ENCODE measurements around the gene C4orf36. TPM values are rescaled to one million over a fixed set of nuclear protein-coding genes. Genes with fewer than 3 reads are reported as not detected.

C4orf36 gene
- total RNA-seq, 6 experiments from 2014 or later, result 0.66 TPM; not detected in 5

DNA sequence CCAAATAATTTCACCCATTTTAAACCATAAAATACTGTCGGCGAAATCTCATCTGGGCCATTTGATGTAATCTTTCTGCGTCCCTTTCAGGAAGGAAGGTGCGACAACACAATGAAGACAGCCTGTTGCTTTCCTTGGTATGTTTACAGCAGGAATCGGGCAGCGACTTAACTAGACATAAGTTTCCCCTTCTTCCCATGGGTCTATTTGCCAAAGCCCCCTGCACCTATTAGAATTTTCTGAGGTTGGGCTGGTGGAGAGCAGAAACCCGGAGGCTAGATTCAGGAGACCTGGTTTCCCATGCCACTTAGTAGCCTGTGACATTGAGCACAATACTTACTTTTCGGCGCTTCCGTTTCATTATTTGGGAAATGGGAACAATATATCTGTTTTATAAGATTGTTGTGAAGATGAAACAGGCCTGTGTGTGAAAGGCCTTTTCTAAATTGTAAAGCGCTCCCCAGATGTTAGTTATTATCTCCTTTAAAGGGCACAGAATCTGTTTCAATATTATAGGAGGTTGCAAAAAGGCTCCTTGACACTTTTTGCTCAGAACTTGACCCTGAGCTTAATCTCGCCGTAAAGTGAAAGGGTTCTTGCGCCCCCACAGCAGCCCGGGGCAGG is 42.0 kb upstream of the C4orf36 start:
- Histone ChIP-seq H3K27me3 (no peaks in the 10 kb centered on the region), H3K4me1 (peaks cover 0 to 33% (median 12%) of the 10 kb centered on the region in 4 donors), H3K9me3 (no peaks in the 10 kb centered on the region), H3K27ac (peak overlapping the region; percentile 97 to 98 (median 98)), H3K36me3 (no peaks in the 10 kb centered on the region), H3K4me3 (peak overlapping the region; percentile 60 to 89 (median 85))
- TF ChIP-seq, protein P1, sequence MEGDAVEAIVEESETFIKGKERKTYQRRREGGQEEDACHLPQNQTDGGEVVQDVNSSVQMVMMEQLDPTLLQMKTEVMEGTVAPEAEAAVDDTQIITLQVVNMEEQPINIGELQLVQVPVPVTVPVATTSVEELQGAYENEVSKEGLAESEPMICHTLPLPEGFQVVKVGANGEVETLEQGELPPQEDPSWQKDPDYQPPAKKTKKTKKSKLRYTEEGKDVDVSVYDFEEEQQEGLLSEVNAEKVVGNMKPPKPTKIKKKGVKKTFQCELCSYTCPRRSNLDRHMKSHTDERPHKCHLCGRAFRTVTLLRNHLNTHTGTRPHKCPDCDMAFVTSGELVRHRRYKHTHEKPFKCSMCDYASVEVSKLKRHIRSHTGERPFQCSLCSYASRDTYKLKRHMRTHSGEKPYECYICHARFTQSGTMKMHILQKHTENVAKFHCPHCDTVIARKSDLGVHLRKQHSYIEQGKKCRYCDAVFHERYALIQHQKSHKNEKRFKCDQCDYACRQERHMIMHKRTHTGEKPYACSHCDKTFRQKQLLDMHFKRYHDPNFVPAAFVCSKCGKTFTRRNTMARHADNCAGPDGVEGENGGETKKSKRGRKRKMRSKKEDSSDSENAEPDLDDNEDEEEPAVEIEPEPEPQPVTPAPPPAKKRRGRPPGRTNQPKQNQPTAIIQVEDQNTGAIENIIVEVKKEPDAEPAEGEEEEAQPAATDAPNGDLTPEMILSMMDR (IDR thresholded peaks at IDR 0.05), result no peak
- no peak for TF ChIP-seq POLR2A (IDR thresholded peaks at IDR 0.05)
- 11% methylated on average over 14 of the region's 15 CpGs for WGBS (ENCODE audit: insufficient coverage, low coverage, low lambda C conversion rate, missing lambda C conversion rate)
- DNase-seq, result no peak
- intact Hi-C loops (cut with DNase I), result loop anchor here in 1 of 2 donors (10.0 kb wide), 1 partner anchor 51 kb away; no protein-coding TSS in a partner anchor
- no peak for ATAC-seq

DNA sequence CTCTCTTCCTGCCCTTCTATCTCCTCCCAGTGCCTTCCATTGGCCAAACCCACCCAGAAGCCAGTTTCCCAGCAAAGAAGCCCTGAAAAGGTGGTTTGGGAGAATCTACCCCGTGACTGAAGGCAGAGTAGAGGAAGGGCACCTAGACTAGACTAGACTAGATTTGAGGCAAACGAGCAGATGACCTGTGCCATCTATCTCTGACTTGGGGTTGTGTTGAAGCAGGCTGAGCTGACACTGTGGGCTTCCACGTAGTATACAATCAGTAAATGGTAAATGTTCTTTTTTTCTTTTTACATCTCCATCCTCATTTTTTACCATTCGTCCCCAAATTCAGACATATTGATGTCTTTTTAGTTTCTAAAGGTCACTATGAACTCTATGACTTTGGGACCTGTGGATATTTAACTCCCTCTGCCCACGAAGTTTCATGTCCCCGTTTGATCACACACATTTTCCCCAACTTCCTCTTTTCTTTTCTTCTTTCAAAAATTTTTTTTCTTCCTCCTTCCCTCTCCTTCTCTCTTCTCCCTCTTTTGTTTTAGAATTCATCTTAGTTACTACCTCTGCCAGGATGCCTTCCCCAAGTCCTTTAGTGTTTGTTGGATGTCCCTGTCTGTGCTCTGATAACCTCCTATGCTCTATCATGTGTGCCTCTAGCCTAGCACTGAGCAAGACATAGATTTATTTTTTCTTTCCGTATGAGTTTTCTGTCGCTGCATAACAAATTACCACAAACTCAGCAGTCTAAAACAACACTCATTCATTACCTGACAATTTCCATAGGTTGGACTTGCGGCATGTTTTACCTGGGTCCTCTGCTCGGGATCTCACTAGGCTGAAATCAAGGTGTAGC is 36.4 kb upstream of the C4orf36 start:
- TF ChIP-seq POLR2A (IDR thresholded peaks at IDR 0.05), result no peak
- TF ChIP-seq, protein P1 (IDR thresholded peaks at IDR 0.05), result no peak
- Histone ChIP-seq H3K36me3 (no peaks in the 10 kb centered on the region), H3K4me1 (peaks cover 0 to 4% (median 1%) of the 10 kb centered on the region in 4 donors), H3K27me3 (no peaks in the 10 kb centered on the region), H3K27ac (peak overlapping the region in 1 of 3 donors; percentile 43), H3K4me3 (no peak overlapping the region), H3K9me3 (no peaks in the 10 kb centered on the region)
- intact Hi-C loops (cut with DNase I), result loop anchor here (10.0 kb wide), 1 partner anchor 166 kb away; no protein-coding TSS in a partner anchor
- ATAC-seq (peak in 2 of 4 donors; percentile 5 to 11), DNase-seq (no peak)
- WGBS (ENCODE audit: insufficient coverage, low coverage, low lambda C conversion rate, missing lambda C conversion rate), result 76% methylated on average over 9 of the region's 10 CpGs

DNA sequence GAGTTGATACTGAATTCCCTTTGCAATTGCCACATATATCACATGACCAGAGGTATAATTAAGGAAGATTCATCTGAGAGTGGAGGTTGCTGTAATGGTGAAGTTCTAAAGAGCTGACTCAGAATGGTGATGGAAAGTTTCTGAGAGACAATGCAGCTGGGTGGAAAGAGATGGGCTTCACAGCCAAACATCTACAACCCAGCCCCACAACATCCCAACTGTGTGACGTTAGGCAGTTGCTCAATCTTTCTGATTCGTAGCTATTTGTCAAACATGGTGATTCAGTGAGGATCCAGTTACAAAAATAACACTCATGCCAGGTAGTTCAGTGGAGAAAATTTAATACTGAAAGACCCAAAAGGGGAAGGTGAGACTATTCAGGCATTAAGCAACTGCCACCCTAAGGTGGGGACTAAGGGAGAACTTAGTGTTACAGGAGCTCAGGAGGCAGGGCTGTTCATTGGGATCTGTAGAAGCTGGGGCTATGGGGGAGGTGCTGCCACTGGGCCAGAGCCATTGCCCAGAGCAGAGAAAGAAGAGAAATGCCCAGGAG is 35.7 kb upstream of the C4orf36 start:
- DNase-seq, result no peak

More for the DNA sequence above, 35.7 kb upstream of the C4orf36 start:
- Histone ChIP-seq H3K9me3 (no peaks in the 10 kb centered on the region), H3K36me3 (no peaks in the 10 kb centered on the region), H3K4me1 (peaks cover 0 to 4% (median 0%) of the 10 kb centered on the region in 4 donors), H3K27ac (peak overlapping the region in 1 of 3 donors; percentile 43), H3K4me3 (no peak overlapping the region), H3K27me3 (no peaks in the 10 kb centered on the region)
- TF ChIP-seq, protein P1 (IDR thresholded peaks at IDR 0.05), result no peak
- TF ChIP-seq POLR2A (IDR thresholded peaks at IDR 0.05), result no peak
- intact Hi-C loops (cut with DNase I), result loop anchor here (10.0 kb wide), 1 partner anchor 167 kb away; no protein-coding TSS in a partner anchor
- WGBS (ENCODE audit: insufficient coverage, low coverage, low lambda C conversion rate, missing lambda C conversion rate), result 8% methylated on average over 2 of the region's 2 CpGs
- ATAC-seq, result peak; percentile 49 to 93 (median 85)

All from right lobe of liver (tissue), 6 donors.